Pancreas (tissue), 10 donors: ENCODE measurements around the gene KLLN. TPM values are rescaled to one million over a fixed set of nuclear protein-coding genes. Genes with fewer than 3 reads are reported as not detected.
"Not testable (repeated sequence)": the region's sequence is repeated elsewhere in the genome, so short reads cannot be mapped to it uniquely, and the experiment has no call there.

Experiments used
- ATAC-seq, 4 donors: fragments of 200-7000 bp; cut with Tn5 transposase; one replicate each; pipeline versions ENCODE4 v1.8.0 to v1.9.1; 2020; ENCODE audit warnings: mild to moderate bottlenecking in 4 of 4, moderate library complexity in 4 of 4
- DNase-seq, 6 donors: peaks; one replicate each; pipeline ENCODE4 v3.0.0-alpha.2; 2020
- FAIRE-seq: peaks from 2 replicates; lab custom pipeline; 2012; peaks lifted over from hg19 to GRCh38; lab: Jason Lieb, UNC
- H3K27ac ChIP-seq, 4 donors: fragments of 200-600 bp; sonication (generic); 1 replicate in 3 of 4; 2 replicates in 1 of 4; pipeline versions ENCODE4 v1.5.0 to v1.8.0; 2020
- H3K27me3 ChIP-seq, 4 donors: fragments of 200-600 bp; one replicate each; pipeline ENCODE4 v1.8.0; 2021
- H3K36me3 ChIP-seq, 3 donors: fragments of 200-600 bp; sonication (generic) in 1 of 3; one replicate each; pipeline versions ENCODE4 v1.5.0 to v1.8.0; 2020 to 2021
- H3K4me1 ChIP-seq, 3 donors: fragments of 200-600 bp; one replicate each; pipeline ENCODE4 v1.8.0; 2021
- H3K4me3 ChIP-seq, 4 donors: fragments of 200-600 bp; sonication (generic) in 2 of 4; one replicate each; pipeline versions ENCODE4 v1.5.0 to v1.8.0; 2020 to 2021
- H3K9me3 ChIP-seq, 4 donors: fragments of 200-600 bp; one replicate each; pipeline ENCODE4 v1.8.0; 2021
- WGBS, 2 donors: extraction: QIAGEN DNeasy Blood & Tissue Kit; methylation state at CpG; one replicate each; pipeline ENCODE4 v1.1.7; 2013; 5-methylcytosine and 5-hydroxymethylcytosine counted together
- intact Hi-C, 3 donors: fragments of 100-400 bp; cut with DNase I; formaldehyde crosslinking; loops; one replicate each; pipeline versions ENCODE4 v1.11.1 to v1.14.2; 2022
- polyA plus RNA-seq, 2 donors: library from polyadenylated mRNA; stranded (reverse); fragments of 200-250 nt; gene quantifications; one replicate each; pipeline ENCODE4 v1.2.3, GENCODE V29; 2013
- total RNA-seq, 6 donors: library from RNA; stranded (reverse); fragmentation: NEBNext Ultra II Directional in 4 of 6; extraction: Animal tissue kit (Norgen Biotek cat#: 25700) in 4 of 6; gene quantifications; one replicate each; pipeline versions ENCODE4 v1.2.1 to v1.2.4, GENCODE V29; 2021 to 2023
- TF ChIP-seq, protein P1 (sequence below), 4 donors: fragments of 200-600 bp; sonication (generic) in 3 of 4; IDR thresholded peaks; one replicate each; pipeline versions ENCODE4 v1.5.0 to v1.8.0; 2021; ENCODE audit warnings: antibody characterized with exemption in 4 of 4
- donor health status: healthy with polysubstance abuse.
- donor health status: DM: no; HTN: no; CAD: no; lungs with moderate emphysema.
- donor health status: DM: no; HTN: no; CAD: no.
- donor health status: control.
- donor health status: control.
- donor health status: Bipolar disorder and iron deficiency.
- donor health status: DM: yes; HTN: yes; CAD: no.
- donor health status: DM: no; HTN: no; CAD: no.
- donor health status: DM: no; HTN: no; CAD: no.
- donor health status: DM: yes; HTN: yes; CAD: no.

Gene KLLN
- total and polyA plus RNA-seq, 8 donors, result 0.09 to 0.35 (median 0.24) TPM

DNA sequence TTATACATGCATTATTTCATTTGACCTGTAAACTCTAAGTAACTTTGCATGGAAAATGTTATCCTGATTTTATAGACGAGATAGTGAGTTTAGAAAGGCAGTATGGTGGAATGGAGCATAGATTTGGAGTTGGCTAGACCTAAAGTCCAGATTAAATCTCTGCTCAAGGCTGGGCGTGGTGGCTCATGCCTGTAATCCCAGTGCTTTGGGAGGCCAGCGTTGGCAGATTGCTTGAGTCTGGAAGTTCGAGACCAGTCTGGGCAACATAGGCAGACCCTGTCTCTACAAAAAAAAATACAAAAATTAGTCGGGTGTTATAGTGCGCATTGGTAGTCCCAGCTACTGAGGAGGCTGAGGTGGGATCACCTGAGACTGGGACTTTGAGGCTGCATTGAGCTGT lies 9.5 kb upstream of the KLLN start:
- Histone ChIP-seq H3K27ac (no peak overlapping the region), H3K4me3 (no peak overlapping the region), H3K9me3 (no peaks in the 10 kb centered on the region), H3K4me1 (peaks cover 43 to 68% (median 43%) of the 10 kb centered on the region in 3 donors), H3K27me3 (no peaks in the 10 kb centered on the region), H3K36me3 (no peaks in the 10 kb centered on the region)
- WGBS, 2 donors, result 94 to 95% methylated on average over 6 of the region's 6 CpGs
- TF ChIP-seq, protein P1, sequence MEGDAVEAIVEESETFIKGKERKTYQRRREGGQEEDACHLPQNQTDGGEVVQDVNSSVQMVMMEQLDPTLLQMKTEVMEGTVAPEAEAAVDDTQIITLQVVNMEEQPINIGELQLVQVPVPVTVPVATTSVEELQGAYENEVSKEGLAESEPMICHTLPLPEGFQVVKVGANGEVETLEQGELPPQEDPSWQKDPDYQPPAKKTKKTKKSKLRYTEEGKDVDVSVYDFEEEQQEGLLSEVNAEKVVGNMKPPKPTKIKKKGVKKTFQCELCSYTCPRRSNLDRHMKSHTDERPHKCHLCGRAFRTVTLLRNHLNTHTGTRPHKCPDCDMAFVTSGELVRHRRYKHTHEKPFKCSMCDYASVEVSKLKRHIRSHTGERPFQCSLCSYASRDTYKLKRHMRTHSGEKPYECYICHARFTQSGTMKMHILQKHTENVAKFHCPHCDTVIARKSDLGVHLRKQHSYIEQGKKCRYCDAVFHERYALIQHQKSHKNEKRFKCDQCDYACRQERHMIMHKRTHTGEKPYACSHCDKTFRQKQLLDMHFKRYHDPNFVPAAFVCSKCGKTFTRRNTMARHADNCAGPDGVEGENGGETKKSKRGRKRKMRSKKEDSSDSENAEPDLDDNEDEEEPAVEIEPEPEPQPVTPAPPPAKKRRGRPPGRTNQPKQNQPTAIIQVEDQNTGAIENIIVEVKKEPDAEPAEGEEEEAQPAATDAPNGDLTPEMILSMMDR (IDR thresholded peaks at IDR 0.05), result no peak
- peak in 1 of 6 donors; percentile 35 for DNase-seq
- ATAC-seq, result no peak
- no peak for FAIRE-seq
- intact Hi-C loops, result no loop called here

DNA sequence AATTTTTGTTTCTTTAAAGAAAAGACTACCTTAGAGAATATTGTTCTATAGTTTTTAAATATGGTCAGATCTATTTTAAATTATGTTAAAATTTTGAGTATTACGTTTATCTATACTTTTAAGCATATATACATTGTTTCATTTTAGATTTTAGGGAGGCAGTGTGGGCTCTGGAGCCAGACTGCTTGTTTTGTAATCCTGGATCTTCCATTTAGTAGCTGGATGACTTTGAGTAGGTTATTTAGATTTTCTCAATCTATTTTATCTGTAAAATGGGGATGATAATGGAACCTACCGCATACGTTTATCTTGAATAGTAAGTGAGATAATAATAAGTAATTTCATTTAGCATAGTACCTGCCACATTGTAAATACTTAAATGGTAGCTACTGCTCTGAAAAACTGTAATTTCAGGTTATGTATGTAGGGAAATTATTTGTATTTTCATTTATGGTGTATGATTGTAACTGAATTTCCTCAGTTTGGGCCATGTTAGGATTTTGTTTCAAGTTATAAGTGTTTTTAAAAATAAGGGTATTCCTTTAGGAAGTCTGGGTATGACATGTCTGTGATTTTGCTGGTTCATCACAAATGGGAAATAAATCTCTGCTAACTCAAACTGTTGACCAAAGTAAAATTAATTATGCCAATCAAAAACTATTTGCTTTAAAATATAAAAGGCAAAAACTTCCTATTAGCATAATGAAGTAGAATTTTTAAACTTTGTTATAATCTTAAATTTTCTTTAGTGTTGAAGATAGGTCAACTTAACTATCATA lies 6.6 kb upstream of the KLLN start:
- no peaks in the 10 kb centered on the region for H3K9me3 ChIP-seq
- WGBS, 2 donors, result 50 to 54% methylated on average over 3 of the region's 3 CpGs
- intact Hi-C loops, result no loop called here
- H3K36me3 ChIP-seq, result no peaks in the 10 kb centered on the region
- DNase-seq (no peak), FAIRE-seq (no peak), ATAC-seq (no peak)
- H3K4me1 ChIP-seq, result peaks cover 26 to 50% (median 29%) of the 10 kb centered on the region in 3 donors
- H3K27ac ChIP-seq, result no peak overlapping the region
- TF ChIP-seq, protein P1 (IDR thresholded peaks at IDR 0.05), result no peak
- H3K27me3 ChIP-seq, result no peaks in the 10 kb centered on the region
- H3K4me3 ChIP-seq, result peak overlapping the region in 2 of 4 donors; percentile 88 to 94

DNA sequence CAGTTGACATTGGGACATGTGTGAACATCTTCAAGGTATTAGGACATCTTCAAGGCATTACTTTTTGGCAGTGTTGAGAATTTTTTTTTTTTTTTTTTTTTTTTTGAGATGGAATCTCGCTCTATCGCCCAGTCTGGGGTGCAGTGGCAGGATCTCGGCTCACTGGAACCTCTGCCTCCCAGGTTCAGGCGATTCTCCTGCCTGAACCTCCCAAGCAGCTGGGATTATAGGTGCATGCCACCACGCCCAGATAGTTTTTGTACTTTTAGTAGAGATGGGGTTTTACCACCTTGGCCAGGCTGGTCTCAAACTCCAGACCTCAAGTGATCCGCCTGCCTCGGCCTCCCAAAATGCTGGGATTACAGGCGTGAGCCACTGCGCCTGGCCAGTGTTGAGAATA lies 5.8 kb upstream of the KLLN start:
- H3K4me3 ChIP-seq, result peak overlapping the region in 2 of 4 donors; percentile 88 to 94
- FAIRE-seq, H3K36me3 ChIP-seq, H3K27me3 ChIP-seq, intact Hi-C loops, ATAC-seq, H3K9me3 ChIP-seq: not testable (repeated sequence)
- DNase-seq, result peak in 1 of 6 donors; percentile 27
- WGBS, 2 donors, result 90 to 96% methylated on average over 8 to 9 of the region's 9 CpGs
- H3K27ac ChIP-seq, result peak overlapping the region in 1 of 4 donors; percentile 98
- H3K4me1 ChIP-seq, result peaks cover 21 to 43% (median 25%) of the 10 kb centered on the region in 3 donors

DNA sequence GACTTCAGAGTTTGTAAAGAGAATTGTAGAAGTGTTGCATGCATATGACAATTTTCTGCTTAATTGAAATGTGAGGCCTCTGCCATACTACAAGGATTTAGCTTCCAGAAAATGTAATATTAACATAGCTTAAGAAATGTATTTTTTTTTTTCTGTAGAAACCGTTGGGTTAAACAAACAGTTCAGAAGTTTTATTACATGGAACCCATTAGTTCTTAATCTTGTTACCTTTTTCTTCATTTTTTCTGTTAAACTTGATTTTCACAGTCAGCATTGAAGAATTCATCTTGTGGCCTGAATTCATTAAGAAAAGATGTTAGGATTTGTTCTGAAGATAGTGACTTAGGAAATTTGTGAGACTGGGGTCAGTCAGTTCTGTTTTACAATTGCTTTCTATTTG lies 4.9 kb upstream of the KLLN start:
- ATAC-seq (no peak), DNase-seq (no peak), FAIRE-seq (no peak)
- Histone ChIP-seq H3K4me3 (peak overlapping the region in 3 of 4 donors; percentile 0 to 94 (median 88)), H3K36me3 (no peaks in the 10 kb centered on the region), H3K9me3 (no peaks in the 10 kb centered on the region), H3K4me1 (peaks cover 21 to 37% (median 23%) of the 10 kb centered on the region in 3 donors), H3K27me3 (no peaks in the 10 kb centered on the region), H3K27ac (peak overlapping the region in 2 of 4 donors; percentile 98)
- intact Hi-C loops, result no loop called here
- WGBS, 2 donors, result 2% methylated on average over 1 of the region's 1 CpG
- TF ChIP-seq, protein P1 (IDR thresholded peaks at IDR 0.05), result no peak

DNA sequence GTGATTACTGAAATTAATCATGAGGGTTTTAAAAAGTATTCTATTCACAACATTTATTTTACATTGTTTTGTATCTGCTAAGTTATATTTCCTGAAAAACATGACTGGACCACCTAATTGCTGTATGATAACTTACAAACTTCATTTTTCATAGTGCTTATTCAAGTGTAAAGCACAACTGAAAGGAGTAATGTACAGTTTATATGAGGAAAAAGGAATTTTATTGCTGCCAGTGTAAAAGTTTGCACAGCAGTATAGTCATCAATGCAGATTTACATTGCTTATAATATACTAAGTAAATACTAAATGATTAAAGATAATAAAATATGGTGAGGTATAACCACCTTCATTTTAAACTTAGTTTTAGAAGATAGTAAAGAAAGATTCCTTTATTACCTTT lies 4.1 kb upstream of the KLLN start:
- Histone ChIP-seq H3K4me3 (peak overlapping the region in 3 of 4 donors; percentile 0 to 94 (median 88)), H3K27me3 (no peaks in the 10 kb centered on the region), H3K36me3 (no peaks in the 10 kb centered on the region), H3K27ac (peak overlapping the region in 2 of 4 donors; percentile 98), H3K4me1 (peaks cover 20 to 37% (median 23%) of the 10 kb centered on the region in 3 donors), H3K9me3 (no peaks in the 10 kb centered on the region)
- peak; percentile 39 for FAIRE-seq
- intact Hi-C loops, result no loop called here
- ATAC-seq, result no peak
- TF ChIP-seq, protein P1 (IDR thresholded peaks at IDR 0.05), result no peak
- DNase-seq, result no peak
